HepG2 (cell line): ENCODE results near the gene INTS15. TPM values are rescaled to one million over a fixed set of nuclear protein-coding genes. Genes with fewer than 3 reads are reported as not detected.

ENCODE experiments used
- ATAC-seq: fragments of 200-7000 bp; cut with Tn5 transposase; 3 replicates; pipeline ENCODE4 v1.9.1; 2020; ENCODE audit warnings: mild to moderate bottlenecking, moderate library complexity
- BruUV-seq: library from RNA; stranded (reverse); fragments of 400-500 nt; replicated peaks from 2 replicates; lab custom pipeline; 2021; lab: Mats Ljungman, UMichigan
- CTCF ChIA-PET: fragments of 300-600 bp; formaldehyde crosslinking; extraction: SDS; loops from one replicate; lab custom pipeline; 2021; ENCODE audit warnings: low total read pairs, inconsistent platforms, low intra/inter-chr PET ratio; lab: Yijun Ruan, JAX
- POLR2A ChIA-PET: fragments of 350-600 bp; sonication (Branson Sonifier 250); formaldehyde crosslinking; loops from one replicate; lab custom pipeline; 2020; ENCODE audit warnings: antibody characterized with exemption, inconsistent platforms; lab: Yijun Ruan, JAX
- DNase-seq: peaks from one replicate; pipeline ENCODE4 v3.0.0-alpha.2; 2015; ENCODE audit warnings: low spot score
- FAIRE-seq: peaks from 3 replicates; lab custom pipeline; 2011; peaks lifted over from hg19 to GRCh38; lab: Jason Lieb, UNC
- H2AFZ ChIP-seq: one replicate; pipeline ENCODE4 v1.6.1; 2011; ENCODE audit warnings: low read length, inconsistent platforms
- H3K27ac ChIP-seq: fragments of 300-600 bp; 3 replicates; pipeline ENCODE4 v1.8.0; 2011; ENCODE audit warnings: mixed run types, mild to moderate bottlenecking, mixed read lengths, low read length, inconsistent platforms; ENCODE audit not compliant: insufficient read depth; ENCODE audit errors: extremely low read length
- H3K27me3 ChIP-seq, 2 experiments: fragments of 200-600 bp in 1 of 2; 2 replicates in 1 of 2; 3 replicates in 1 of 2; pipeline versions ENCODE4 v1.6.0 to v1.8.0; 2011; ENCODE audit warnings: low read length in 2 of 2, mild to moderate bottlenecking in 2 of 2, moderate library complexity in 2 of 2, inconsistent platforms in 1 of 2; ENCODE audit not compliant: insufficient read depth in 2 of 2, control insufficient read depth in 1 of 2
- H3K36me3 ChIP-seq, 2 experiments: fragments of 200-600 bp in 1 of 2; replicated peaks in 1 of 2; 2 replicates in 1 of 2; 3 replicates in 1 of 2; pipeline versions ENCODE4 v1.5.1 to v1.8.0; 2011; ENCODE audit warnings: low read length in 2 of 2, inconsistent platforms in 1 of 2; ENCODE audit not compliant: insufficient read depth in 2 of 2, control insufficient read depth in 1 of 2
- H3K4me1 ChIP-seq: 2 replicates; pipeline ENCODE4 v1.5.1; 2012; ENCODE audit warnings: low read length, inconsistent platforms; ENCODE audit not compliant: insufficient read depth
- H3K4me2 ChIP-seq: 2 replicates; pipeline ENCODE4 v1.6.0; 2011; ENCODE audit warnings: low read depth, low read length, inconsistent platforms
- H3K4me3 ChIP-seq, 3 experiments: fragments of 200-600 bp in 1 of 3; sonication (generic), shearing (Covaris generic) in 1 of 3; replicated peaks in 1 of 3; 2 replicates each; pipeline ENCODE4 v1.5.1; 2011 to 2016; ENCODE audit warnings: low read length in 3 of 3, inconsistent platforms in 2 of 3, low read depth in 2 of 3, mild to moderate bottlenecking in 2 of 3, control low read depth in 1 of 3, mixed read lengths in 1 of 3; ENCODE audit not compliant: insufficient read depth in 1 of 3
- H3K79me2 ChIP-seq: one replicate; pipeline ENCODE4 v1.6.1; 2011; ENCODE audit warnings: low read length, inconsistent platforms; ENCODE audit not compliant: insufficient read depth
- H3K9ac ChIP-seq: 2 replicates; pipeline ENCODE4 v1.6.0; 2011; ENCODE audit warnings: mild to moderate bottlenecking, low read depth, low read length, inconsistent platforms; ENCODE audit not compliant: insufficient read depth
- H3K9me3 ChIP-seq: 2 replicates; pipeline ENCODE4 v1.5.1; 2012; ENCODE audit warnings: mild to moderate bottlenecking, low read length
- H4K20me1 ChIP-seq: 2 replicates; pipeline ENCODE4 v1.6.0; 2011; ENCODE audit warnings: inconsistent platforms, mild to moderate bottlenecking, low read length, moderate library complexity; ENCODE audit not compliant: insufficient read depth
- DRAP1 ChIP-seq: IDR thresholded peaks from 2 replicates; pipeline ENCODE4 v1.6.1; 2016; ENCODE audit warnings: missing genetic modification reagents, missing compliant biosample characterization
- ELF4 ChIP-seq: sonication (generic); formaldehyde crosslinking; IDR thresholded peaks from 2 replicates; pipeline ENCODE4 v1.5.0; 2020; ENCODE audit warnings: missing genetic modification reagents, mild to moderate bottlenecking, moderate library complexity, borderline replicate concordance
- HNRNPK ChIP-seq: fragments of 200-400 bp; formaldehyde crosslinking; IDR thresholded peaks from 2 replicates; pipeline ENCODE4 v1.6.1; 2018; ENCODE audit warnings: low read length, low read depth, moderate library complexity, mild to moderate bottlenecking; ENCODE audit not compliant: poor library complexity, severe bottlenecking
- PRPF4 ChIP-seq: fragments of 200-400 bp; formaldehyde crosslinking; IDR thresholded peaks from 2 replicates; pipeline ENCODE4 v1.6.1; 2016; ENCODE audit warnings: low read length, low read depth; ENCODE audit not compliant: poor library complexity, severe bottlenecking
- ZMAT5 ChIP-seq: sonication (generic); formaldehyde crosslinking; IDR thresholded peaks from 2 replicates; pipeline ENCODE4 v1.5.0; 2020; ENCODE audit warnings: mild to moderate bottlenecking, low read depth, missing genetic modification reagents, borderline replicate concordance
- ZNF687 ChIP-seq: sonication (generic); formaldehyde crosslinking; IDR thresholded peaks from 2 replicates; pipeline ENCODE4 v1.5.1; 2020; ENCODE audit warnings: mild to moderate bottlenecking, missing genetic modification reagents, moderate library complexity
- WGBS: methylation state at CpG from one replicate; pipeline ENCODE4 v1.1.6; 2017; ENCODE audit warnings: low lambda C conversion rate; 5-methylcytosine and 5-hydroxymethylcytosine counted together
- in situ Hi-C: cut with HindIII; loops from 2 replicates; pipeline ENCODE4 v1.10.0; 2017; ENCODE audit warnings: low pct_unique_long_range_greater_than_20kb; ENCODE audit not compliant: extremely low pct_ligation_motif_present
- intact Hi-C: fragments of 100-400 bp; cut with micrococcal nuclease; formaldehyde crosslinking; loops from one replicate; pipeline ENCODE4 v1.10.0; 2022; ENCODE audit not compliant: unreplicated experiment
- polyA plus RNA-seq, 8 experiments: library from polyadenylated mRNA; depleted of rRNA in 3 of 8; stranded (reverse) in 7 of 8; unstranded in 1 of 8; fragments of >200 nt; fragmentation: Illumina TruSeq in 4 of 8; extraction: Trizol in 4 of 8; gene quantifications; 2 replicates each; pipeline versions ENCODE4 v1.2.1 to v1.2.3, GENCODE V29; 2011 to 2016; ENCODE audit warnings: low read depth in 4 of 8, missing spikeins in 1 of 8, mixed read lengths in 1 of 8; ENCODE audit not compliant: insufficient read depth in 1 of 8
- total RNA-seq, 5 experiments: library from RNA; depleted of rRNA; stranded (reverse); fragments of >200 nt; fragmentation: Illumina TruSeq; extraction: Trizol; gene quantifications; 2 replicates each; pipeline ENCODE4 v1.2.3, GENCODE V29; 2016; ENCODE audit warnings: low read depth in 1 of 5

The INTS15 gene
- total and polyA plus RNA-seq, 2 of the 13 experiments (the other 11 are each of a cell fraction or from before 2014, with no cell fraction given): 16.3 to 25.7 TPM

GRCh38 chr7:6624246-6624611, 34.4 kb downstream of the INTS15 start:
- Histone ChIP-seq H3K9ac (no peak overlapping the region), H3K79me2 (no peaks in the 10 kb centered on the region), H3K36me3 (peaks cover 3 to 8% of the 10 kb centered on the region in 2 experiments; a peak in 4 of 5 replicates), H2AFZ (no peak overlapping the region), H3K4me3 (no peak overlapping the region), H3K4me2 (no peak overlapping the region), H3K27me3 (no peaks in the 10 kb centered on the region), H3K9me3 (no peaks in the 10 kb centered on the region), H3K4me1 (no peaks in the 10 kb centered on the region), H4K20me1 (no peaks in the 10 kb centered on the region), H3K27ac (no peak overlapping the region)
- FAIRE-seq (no peak), DNase-seq (no peak), ATAC-seq (no peak)
- intact Hi-C loops (no loop called here), in situ Hi-C loops (no loop called here)
- 83% methylated on average over 3 of the region's 3 CpGs for WGBS
- BruUV-seq: no TSS peak
- TF ChIP-seq ELF4: no peak
- peak; percentile 66 for TF ChIP-seq HNRNPK
- no peak for TF ChIP-seq PRPF4
- no peak for TF ChIP-seq ZMAT5 (CRISPR knock-in tag)
- POLR2A ChIA-PET: no interaction called here
- CTCF ChIA-PET: no interaction called here

- POLR2A ChIA-PET: interaction anchor here (2.7 kb wide), 1 partner anchor 8 kb away, joined by 6 read pairs; the partner anchor contains the start of gene ZNF316
- CTCF ChIA-PET: no interaction called here
- no peak for FAIRE-seq
Measured at GRCh38 chr7:6628045-6628444, 38.2 kb downstream of the INTS15 start.

More at GRCh38 chr7:6628045-6628444, 38.2 kb downstream of the INTS15 start:
- peaks cover 0 to 3% of the 10 kb centered on the region in 2 experiments; a peak in 1 of 5 replicates for H3K36me3 ChIP-seq
- H3K27me3 ChIP-seq: peaks cover 0 to 6% of the 10 kb centered on the region in 2 experiments; a peak in 2 of 5 replicates
- TF ChIP-seq ZNF687 (CRISPR knock-in tag): peak; percentile 14; the same call in 1 of the 2 replicates
- TF ChIP-seq DRAP1 (CRISPR knock-in tag): no peak
- H3K27ac ChIP-seq: no peak overlapping the region
- intact Hi-C loops: no loop called here
- H3K9ac ChIP-seq: no peak overlapping the region
- H2AFZ ChIP-seq: no peak overlapping the region
- in situ Hi-C loops: no loop called here
- H3K4me2 ChIP-seq: no peak overlapping the region
- H4K20me1 ChIP-seq: no peaks in the 10 kb centered on the region
- DNase-seq (no peak), ATAC-seq (0 out of 3 replicates have a peak, but pooled peaks have one; percentile 10)
- no peak overlapping the region for H3K4me3 ChIP-seq
- no peaks in the 10 kb centered on the region for H3K9me3 ChIP-seq
- whole genome bisulfite sequencing: 31% methylated on average over 6 of the region's 6 CpGs
- no peaks in the 10 kb centered on the region for H3K79me2 ChIP-seq
- BruUV-seq: no TSS peak
- peaks cover 24% of the 10 kb centered on the region for H3K4me1 ChIP-seq
